ENCODE measurements around the gene REXO1.

DNA sequence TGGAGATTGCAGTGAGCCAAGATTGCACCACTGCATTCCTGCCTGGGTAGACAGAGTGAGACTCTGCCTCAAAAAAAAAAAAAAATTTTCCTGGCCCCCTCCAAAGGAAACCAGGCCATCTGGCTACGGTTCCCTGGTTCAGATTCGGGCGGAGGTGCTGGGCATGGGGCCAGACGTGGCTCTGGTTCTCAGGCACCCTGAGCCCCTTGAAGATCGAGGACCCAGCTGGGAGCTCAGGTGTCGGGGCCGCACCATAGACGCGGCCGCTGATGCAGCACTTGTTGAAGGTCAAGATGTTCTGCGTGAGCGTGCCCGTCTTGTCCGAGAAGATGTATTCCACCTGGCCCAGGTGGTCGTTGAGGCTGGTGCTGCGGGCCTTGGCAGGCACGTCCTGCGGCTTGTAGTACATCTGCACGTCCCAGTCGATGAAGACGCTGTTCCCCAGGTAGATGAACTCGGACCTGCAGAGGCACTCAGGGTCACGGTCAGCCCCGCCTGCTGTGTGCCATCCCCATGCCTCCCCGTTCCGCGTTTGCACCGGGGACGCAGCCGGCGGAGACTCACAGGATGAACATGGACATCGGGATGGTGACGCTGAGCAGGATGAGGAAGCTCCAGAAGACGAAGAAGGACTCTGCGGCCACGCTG is 48.5 kb downstream of the REXO1 start:
- TF ChIP-seq, protein P1, sequence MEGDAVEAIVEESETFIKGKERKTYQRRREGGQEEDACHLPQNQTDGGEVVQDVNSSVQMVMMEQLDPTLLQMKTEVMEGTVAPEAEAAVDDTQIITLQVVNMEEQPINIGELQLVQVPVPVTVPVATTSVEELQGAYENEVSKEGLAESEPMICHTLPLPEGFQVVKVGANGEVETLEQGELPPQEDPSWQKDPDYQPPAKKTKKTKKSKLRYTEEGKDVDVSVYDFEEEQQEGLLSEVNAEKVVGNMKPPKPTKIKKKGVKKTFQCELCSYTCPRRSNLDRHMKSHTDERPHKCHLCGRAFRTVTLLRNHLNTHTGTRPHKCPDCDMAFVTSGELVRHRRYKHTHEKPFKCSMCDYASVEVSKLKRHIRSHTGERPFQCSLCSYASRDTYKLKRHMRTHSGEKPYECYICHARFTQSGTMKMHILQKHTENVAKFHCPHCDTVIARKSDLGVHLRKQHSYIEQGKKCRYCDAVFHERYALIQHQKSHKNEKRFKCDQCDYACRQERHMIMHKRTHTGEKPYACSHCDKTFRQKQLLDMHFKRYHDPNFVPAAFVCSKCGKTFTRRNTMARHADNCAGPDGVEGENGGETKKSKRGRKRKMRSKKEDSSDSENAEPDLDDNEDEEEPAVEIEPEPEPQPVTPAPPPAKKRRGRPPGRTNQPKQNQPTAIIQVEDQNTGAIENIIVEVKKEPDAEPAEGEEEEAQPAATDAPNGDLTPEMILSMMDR (IDR thresholded peaks at IDR 0.05; ENCODE audit: extremely low read depth in 1 of 2, insufficient read depth in 1 of 2, low read depth in 1 of 2, low read length in 2 of 2), result no peak
- TF ChIP-seq POLR2A (IDR thresholded peaks at IDR 0.05; ENCODE audit: low read depth, low read length) (no peak), JUN (IDR thresholded peaks at IDR 0.05; ENCODE audit: borderline replicate concordance, insufficient read depth, insufficient read length, low read depth) (no peak), EZH2 (IDR thresholded peaks at IDR 0.05; ENCODE audit: borderline replicate concordance, low read depth, low read length, severe bottlenecking) (no peak), POLR2AphosphoS5 (IDR thresholded peaks at IDR 0.05; ENCODE audit: insufficient read depth, low read depth, low read length) (no peak)

Measured in endothelial cell of umbilical vein (primary cell).